Measurements from ENCODE around the gene DMXL1.

- TF ChIP-seq, protein P1, sequence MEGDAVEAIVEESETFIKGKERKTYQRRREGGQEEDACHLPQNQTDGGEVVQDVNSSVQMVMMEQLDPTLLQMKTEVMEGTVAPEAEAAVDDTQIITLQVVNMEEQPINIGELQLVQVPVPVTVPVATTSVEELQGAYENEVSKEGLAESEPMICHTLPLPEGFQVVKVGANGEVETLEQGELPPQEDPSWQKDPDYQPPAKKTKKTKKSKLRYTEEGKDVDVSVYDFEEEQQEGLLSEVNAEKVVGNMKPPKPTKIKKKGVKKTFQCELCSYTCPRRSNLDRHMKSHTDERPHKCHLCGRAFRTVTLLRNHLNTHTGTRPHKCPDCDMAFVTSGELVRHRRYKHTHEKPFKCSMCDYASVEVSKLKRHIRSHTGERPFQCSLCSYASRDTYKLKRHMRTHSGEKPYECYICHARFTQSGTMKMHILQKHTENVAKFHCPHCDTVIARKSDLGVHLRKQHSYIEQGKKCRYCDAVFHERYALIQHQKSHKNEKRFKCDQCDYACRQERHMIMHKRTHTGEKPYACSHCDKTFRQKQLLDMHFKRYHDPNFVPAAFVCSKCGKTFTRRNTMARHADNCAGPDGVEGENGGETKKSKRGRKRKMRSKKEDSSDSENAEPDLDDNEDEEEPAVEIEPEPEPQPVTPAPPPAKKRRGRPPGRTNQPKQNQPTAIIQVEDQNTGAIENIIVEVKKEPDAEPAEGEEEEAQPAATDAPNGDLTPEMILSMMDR (IDR thresholded peaks at IDR 0.05; ENCODE audit: low read depth, low read length) = no peak
- TF ChIP-seq, protein P2, sequence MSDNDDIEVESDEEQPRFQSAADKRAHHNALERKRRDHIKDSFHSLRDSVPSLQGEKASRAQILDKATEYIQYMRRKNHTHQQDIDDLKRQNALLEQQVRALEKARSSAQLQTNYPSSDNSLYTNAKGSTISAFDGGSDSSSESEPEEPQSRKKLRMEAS (IDR thresholded peaks at IDR 0.05; ENCODE audit: low read depth, low read length) = no peak
Measured at GRCh38 chr5:119072496-119072895, 1.6 kb downstream of the DMXL1 start.

Measured in NB4 (cell line).